DND-41 (cell line): ENCODE measurements around the gene FAM151A.

Experiments used
- ATAC-seq: fragments of 200-7000 bp; cut with Tn5 transposase; 3 replicates; pipeline ENCODE4 v1.9.1; 2021; ENCODE audit warnings: low read depth; ENCODE audit not compliant: insufficient read depth
- DNase-seq: peaks from one replicate; pipeline ENCODE4 v3.0.0-alpha.2; 2020
- H2AFZ ChIP-seq: 2 replicates; pipeline ENCODE4 v1.6.0; 2012; ENCODE audit warnings: low read depth, low read length
- H3K27ac ChIP-seq: 2 replicates; pipeline ENCODE4 v1.5.1; 2012; ENCODE audit warnings: low read length, inconsistent platforms
- H3K27me3 ChIP-seq: fragments of 200-600 bp; sonication (generic); 2 replicates; pipeline ENCODE4 v1.6.0; 2012; ENCODE audit warnings: low read length, mild to moderate bottlenecking, inconsistent platforms; ENCODE audit not compliant: insufficient read depth, poor library complexity
- H3K36me3 ChIP-seq: 2 replicates; pipeline ENCODE4 v1.5.1; 2012; ENCODE audit warnings: low read length, inconsistent platforms; ENCODE audit not compliant: insufficient read depth
- H3K4me1 ChIP-seq: 2 replicates; pipeline ENCODE4 v1.5.1; 2012; ENCODE audit warnings: mild to moderate bottlenecking, low read length; ENCODE audit not compliant: insufficient read depth
- H3K4me2 ChIP-seq: 2 replicates; pipeline ENCODE4 v1.6.0; 2012; ENCODE audit warnings: mild to moderate bottlenecking, moderate library complexity, low read length, inconsistent platforms; ENCODE audit not compliant: insufficient read depth
- H3K4me3 ChIP-seq, 2 experiments: fragments of 200-600 bp in 1 of 2; shearing (Covaris generic) in 1 of 2; 2 replicates each; pipeline ENCODE4 v1.5.1; 2012 to 2016; ENCODE audit warnings: inconsistent platforms in 2 of 2, low read length in 2 of 2, mild to moderate bottlenecking in 2 of 2, low read depth in 1 of 2, moderate library complexity in 1 of 2
- H3K79me2 ChIP-seq: 2 replicates; pipeline ENCODE4 v1.6.0; 2012; ENCODE audit warnings: low read length, inconsistent platforms; ENCODE audit not compliant: insufficient read depth
- H3K9ac ChIP-seq: 2 replicates; pipeline ENCODE4 v1.6.0; 2012; ENCODE audit warnings: low read depth, mild to moderate bottlenecking, inconsistent platforms, low read length, moderate library complexity
- H3K9me3 ChIP-seq: 2 replicates; pipeline ENCODE4 v1.5.1; 2012; ENCODE audit warnings: low read length, moderate library complexity, mild to moderate bottlenecking, inconsistent platforms; ENCODE audit not compliant: insufficient read depth, severe bottlenecking
- H4K20me1 ChIP-seq: 2 replicates; pipeline ENCODE4 v1.6.0; 2012; ENCODE audit warnings: low read length; ENCODE audit not compliant: insufficient read depth
- CTCF ChIP-seq: IDR thresholded peaks from 2 replicates; pipeline ENCODE4 v1.5.1; 2012; ENCODE audit warnings: borderline replicate concordance, low read length, moderate library complexity, mild to moderate bottlenecking; ENCODE audit not compliant: poor library complexity, severe bottlenecking; ENCODE audit errors: extremely low read depth
- EZH2 ChIP-seq: IDR thresholded peaks from 3 replicates; pipeline ENCODE4 v1.6.1; 2012; ENCODE audit warnings: borderline replicate concordance, low read depth, mild to moderate bottlenecking, moderate library complexity, low read length, inconsistent platforms; ENCODE audit not compliant: severe bottlenecking

Gene FAM151A

GRCh38 chr1:54602554-54602953, 20.8 kb downstream of the FAM151A start:
- Histone ChIP-seq H3K27ac (no peak overlapping the region), H3K4me1 (peaks cover 21% of the 10 kb centered on the region), H3K9me3 (no peaks in the 10 kb centered on the region), H3K9ac (no peak overlapping the region), H4K20me1 (no peaks in the 10 kb centered on the region), H3K4me2 (no peak overlapping the region), H3K4me3 (no peak overlapping the region), H3K27me3 (no peaks in the 10 kb centered on the region), H3K79me2 (no peaks in the 10 kb centered on the region), H3K36me3 (no peaks in the 10 kb centered on the region), H2AFZ (no peak overlapping the region)
- no peak for TF ChIP-seq CTCF
- no peak for TF ChIP-seq EZH2
- DNase-seq (no peak), ATAC-seq (no peak)

GRCh38 chr1:54601730-54602129, 21.6 kb downstream of the FAM151A start:
- no peak overlapping the region for H3K4me3 ChIP-seq
- TF ChIP-seq EZH2 (no peak), CTCF (no peak)
- no peak overlapping the region for H3K27ac ChIP-seq
- no peaks in the 10 kb centered on the region for H3K27me3 ChIP-seq
- H4K20me1 ChIP-seq, result no peaks in the 10 kb centered on the region
- DNase-seq (no peak), ATAC-seq (no peak)
- no peaks in the 10 kb centered on the region for H3K9me3 ChIP-seq
- no peaks in the 10 kb centered on the region for H3K79me2 ChIP-seq
- H3K36me3 ChIP-seq, result no peaks in the 10 kb centered on the region
- H3K4me1 ChIP-seq, result peaks cover 21% of the 10 kb centered on the region
- no peak overlapping the region for H3K9ac ChIP-seq
- H3K4me2 ChIP-seq, result no peak overlapping the region
- no peak overlapping the region for H2AFZ ChIP-seq

- ATAC-seq (no peak), DNase-seq (no peak)
- TF ChIP-seq EZH2, result no peak
- no peak for TF ChIP-seq CTCF
- Histone ChIP-seq H3K79me2 (no peaks in the 10 kb centered on the region), H2AFZ (no peak overlapping the region), H3K4me3 (no peak overlapping the region), H3K9ac (no peak overlapping the region), H3K9me3 (no peaks in the 10 kb centered on the region), H4K20me1 (no peaks in the 10 kb centered on the region), H3K27me3 (no peaks in the 10 kb centered on the region), H3K36me3 (no peaks in the 10 kb centered on the region), H3K27ac (no peak overlapping the region), H3K4me2 (no peak overlapping the region), H3K4me1 (peaks cover 21% of the 10 kb centered on the region)
These were observed 22.2 kb downstream of the FAM151A start for GRCh38 chr1:54600947-54601721.
